PC-9 (cell line): ENCODE measurements around the gene ATXN1.

Experiments used
- CTCF ChIP-seq: fragments of 200-600 bp; sonication (generic); conservative IDR thresholded peaks from 2 replicates; pipeline ENCODE4 v1.6.1; 2017; ENCODE audit warnings: mixed run types, antibody characterized with exemption, mild to moderate bottlenecking, moderate library complexity
- EZH2 ChIP-seq: fragments of 200-600 bp; sonication (generic); IDR thresholded peaks from 2 replicates; pipeline ENCODE4 v1.8.0; 2017; ENCODE audit warnings: antibody characterized with exemption, low read depth

GRCh38 chr6:16399695-16400094 is 361.6 kb downstream of the ATXN1 start:
- TF ChIP-seq CTCF (no peak), EZH2 (no peak)
